GM12878 (cell line): ENCODE results near the gene EFTUD2. TPM values are rescaled to one million over a fixed set of nuclear protein-coding genes. Genes with fewer than 3 reads are reported as not detected.
A peak's percentile ranks its signal among the peaks of the same experiment; 100 is the strongest.

Experiments used
- ATAC-seq: fragments of 200-7000 bp; cut with Tn5 transposase; 3 replicates; pipeline ENCODE4 v1.9.1; 2020; ENCODE audit warnings: mild to moderate bottlenecking, moderate library complexity
- BruUV-seq: library from RNA; stranded (reverse); fragments of 400-500 nt; replicated peaks from 2 replicates; lab custom pipeline; 2021; lab: Mats Ljungman, UMichigan
- CTCF ChIA-PET: fragments of 300-600 bp; sonication (Branson Sonifier 250); formaldehyde crosslinking; extraction: SDS; loops from one replicate; lab custom pipeline; 2021; ENCODE audit warnings: inconsistent platforms; lab: Yijun Ruan, JAX
- POLR2A ChIA-PET: fragments of 350-600 bp; formaldehyde crosslinking; extraction: SDS; loops from one replicate; lab custom pipeline; 2021; ENCODE audit warnings: inconsistent platforms; lab: Charles Lee
- RAD21 ChIA-PET: fragments of 300-600 bp; sonication (Branson Sonifier 250); formaldehyde crosslinking; loops from one replicate; lab custom pipeline; 2023; ENCODE audit warnings: antibody characterized with exemption; ENCODE audit not compliant: unreplicated experiment; lab: Charles Lee
- SMC1A ChIA-PET: fragments of 300-600 bp; sonication (Branson Sonifier 250); formaldehyde crosslinking; loops from one replicate; lab custom pipeline; 2023; ENCODE audit not compliant: unreplicated experiment, uncharacterized antibody; lab: Charles Lee
- DNase-seq: peaks from one replicate; pipeline ENCODE4 v3.0.0-alpha.2; 2011; ENCODE audit warnings: low read depth, low spot score
- FAIRE-seq: peaks from 3 replicates; lab custom pipeline; 2011; peaks lifted over from hg19 to GRCh38; lab: Jason Lieb, UNC
- H2AFZ ChIP-seq: 2 replicates; pipeline ENCODE4 v1.6.0; 2011; ENCODE audit warnings: low read depth, low read length, control low read depth; ENCODE audit not compliant: control insufficient read depth
- H3K27ac ChIP-seq: 2 replicates; pipeline ENCODE4 v1.5.1; 2011; ENCODE audit warnings: control low read depth; ENCODE audit not compliant: control insufficient read depth, insufficient read depth
- H3K27me3 ChIP-seq, 2 experiments: replicated peaks in 1 of 2; 2 replicates each; pipeline versions ENCODE4 v1.6.0 to v1.6.1; 2011; ENCODE audit warnings: low read length in 1 of 2; ENCODE audit not compliant: control insufficient read depth in 2 of 2, insufficient read depth in 2 of 2
- H3K36me3 ChIP-seq, 2 experiments: 2 replicates each; pipeline ENCODE4 v1.5.1; 2011; ENCODE audit warnings: low read length in 1 of 2; ENCODE audit not compliant: control insufficient read depth in 2 of 2, insufficient read depth in 2 of 2
- H3K4me1 ChIP-seq: 2 replicates; pipeline ENCODE4 v1.6.1; 2011; ENCODE audit warnings: mild to moderate bottlenecking, low read length, moderate library complexity, mixed read lengths; ENCODE audit not compliant: control insufficient read depth, insufficient read depth
- H3K4me2 ChIP-seq: 2 replicates; pipeline ENCODE4 v1.6.0; 2011; ENCODE audit warnings: control low read depth; ENCODE audit not compliant: control insufficient read depth, insufficient read depth
- H3K4me3 ChIP-seq: fragments of 200-600 bp; sonication (generic); 2 replicates; pipeline ENCODE4 v1.5.1; 2016
- H3K79me2 ChIP-seq: 2 replicates; pipeline ENCODE4 v1.6.0; 2011; ENCODE audit warnings: low read length; ENCODE audit not compliant: control insufficient read depth, insufficient read depth
- H3K9ac ChIP-seq: 2 replicates; pipeline ENCODE4 v1.8.0; 2011; ENCODE audit warnings: low read length, control low read depth, mixed read lengths; ENCODE audit not compliant: control insufficient read depth, insufficient read depth
- H3K9me3 ChIP-seq: replicated peaks from 3 replicates; pipeline ENCODE4 v1.5.1; 2011; ENCODE audit warnings: mild to moderate bottlenecking, low read length; ENCODE audit not compliant: control insufficient read depth, insufficient read depth
- H4K20me1 ChIP-seq: 2 replicates; pipeline ENCODE4 v1.6.0; 2011; ENCODE audit not compliant: control insufficient read depth, insufficient read depth
- KDM1A ChIP-seq: fragments of 200-600 bp; sonication (generic); IDR thresholded peaks from 2 replicates; pipeline ENCODE4 v1.6.1; 2016; ENCODE audit warnings: borderline replicate concordance
- MLLT1 ChIP-seq: fragments of 450-650 bp; IDR thresholded peaks from 2 replicates; pipeline ENCODE4 v1.6.1; 2016; ENCODE audit warnings: mild to moderate bottlenecking
- RELB ChIP-seq: fragments of 450-650 bp; IDR thresholded peaks from 2 replicates; pipeline ENCODE4 v1.6.1; 2017; ENCODE audit warnings: low read depth, mild to moderate bottlenecking, moderate library complexity
- ZBTB11 ChIP-seq: fragments of 450-650 bp; formaldehyde crosslinking; IDR thresholded peaks from 2 replicates; pipeline ENCODE4 v1.5.0; 2022; ENCODE audit warnings: mild to moderate bottlenecking, missing genetic modification characterization
- WGBS: methylation state at CpG from one replicate; pipeline ENCODE4 v1.1.6; 2016; ENCODE audit warnings: low lambda C conversion rate; ENCODE audit not compliant: insufficient replicate concordance, insufficient coverage; ENCODE audit errors: missing lambda C conversion rate; 5-methylcytosine and 5-hydroxymethylcytosine counted together
- in situ Hi-C: fragments of 300-500 bp; cut with MboI; formaldehyde crosslinking; loops from 9 replicates; pipeline ENCODE4 v1.14.3; 2018; ENCODE audit warnings: mixed read lengths
- intact Hi-C: fragments of 100-400 bp; cut with micrococcal nuclease; formaldehyde crosslinking; loops from one replicate; pipeline ENCODE4 v1.14.2; 2022; ENCODE audit not compliant: unreplicated experiment
- polyA plus RNA-seq, 11 experiments: library from polyadenylated mRNA; depleted of rRNA in 4 of 11; unstranded in 6 of 11; stranded (reverse) in 5 of 11; fragments of >200 nt; fragmentation: Nextera tagmentation in 4 of 11; fragmentation: Illumina TruSeq in 1 of 11; extraction: Ambion mirVana in 4 of 11; extraction: Trizol in 1 of 11; gene quantifications; 1 replicate in 1 of 11; 2 replicates in 10 of 11; pipeline versions ENCODE4 v1.2.1 to v1.2.3, GENCODE V29; 2011 to 2016; ENCODE audit warnings: inconsistent platforms in 2 of 11, missing spikeins in 2 of 11, low read depth in 1 of 11
- total RNA-seq, 4 experiments: library from RNA; depleted of rRNA in 3 of 4; stranded (reverse); fragments of >200 nt in 3 of 4; fragmentation: Illumina TruSeq in 1 of 4; extraction: Trizol in 1 of 4; gene quantifications; 2 replicates each; pipeline versions ENCODE4 v1.2.1 to v1.2.3, GENCODE V29; 2013 to 2021

Gene EFTUD2
- total and polyA plus RNA-seq, 10 of the 15 experiments (the other 5 are each of a cell fraction or from before 2014, with no cell fraction given) = 33.0 to 198 (median 126) TPM

- FAIRE-seq = no peak
- ChIA-PET POLR2A (interaction anchor here (1.0 kb wide), 1 partner anchor 43 kb away, joined by 3 read pairs; the partner anchor contains the start of gene EFTUD2), RAD21 (interaction anchor here (0.7 to 2.0 kb wide), 4 partner anchors 22 to 220 kb away, joined by 3 to 7 read pairs (median 4); partner anchors contain the start of genes ACBD4, EFTUD2 and HEXIM2), SMC1A (interaction anchor here (0.6 to 1.8 kb wide), 3 partner anchors 21 to 162 kb away, joined by 3 to 9 read pairs (median 3); no protein-coding TSS in a partner anchor), CTCF (interaction anchor here (0.6 to 1.8 kb wide), 4 partner anchors 21 to 157 kb away, joined by 3 to 6 read pairs (median 3); no protein-coding TSS in a partner anchor)
- no peak overlapping the region for H3K4me3 ChIP-seq
- no peaks in the 10 kb centered on the region for H3K4me1 ChIP-seq
- no peaks in the 10 kb centered on the region for H3K27me3 ChIP-seq
- 88% methylated on average over 9 of the region's 9 CpGs for WGBS
- BruUV-seq = no TSS peak
- H3K36me3 ChIP-seq = no peaks in the 10 kb centered on the region; a peak in 4 of 4 replicates
- peaks cover 71% of the 10 kb centered on the region for H3K79me2 ChIP-seq
- DNase-seq = no peak
- in situ Hi-C loops = no loop called here
- ATAC-seq = peak; percentile 72
- no peak for TF ChIP-seq ZBTB11 (CRISPR knock-in tag)
- peak; percentile 90 for TF ChIP-seq MLLT1
- no peak for TF ChIP-seq KDM1A
- TF ChIP-seq RELB = no peak
- no peaks in the 10 kb centered on the region; the same call in 1 of the 3 replicates for H3K9me3 ChIP-seq
- peak overlapping the region; percentile 50 for H2AFZ ChIP-seq
- H4K20me1 ChIP-seq = no peaks in the 10 kb centered on the region
- H3K4me2 ChIP-seq = peak overlapping the region; percentile 31
- intact Hi-C loops = no loop called here
- H3K9ac ChIP-seq = no peak overlapping the region
- no peak overlapping the region; the same call in 1 of the 2 replicates for H3K27ac ChIP-seq
Observed at GRCh38 chr17:44941712-44942331, 42.6 kb upstream of the EFTUD2 start.
